Fibroblast of lung (primary cell): ENCODE results near the gene SPG11. TPM values are rescaled to one million over a fixed set of nuclear protein-coding genes. Genes with fewer than 3 reads are reported as not detected.
"Not testable (repeated sequence)": the region's sequence is repeated elsewhere in the genome, so short reads cannot be mapped to it uniquely, and the experiment has no call there.

Experiments used
- DNase-seq, 2 donors: peaks; one replicate each; pipeline versions ENCODE4 v3.0.0 to v3.0.0-alpha.2; 2010; ENCODE audit warnings: low read depth in 2 of 2
- H2AFZ ChIP-seq: 2 replicates; pipeline ENCODE4 v1.5.1; 2012; ENCODE audit warnings: low read length, control low read depth, inconsistent platforms
- H3K27ac ChIP-seq: 2 replicates; pipeline ENCODE4 v1.5.1; 2011; ENCODE audit warnings: low read length, control low read depth; ENCODE audit not compliant: insufficient read depth
- H3K27me3 ChIP-seq: 2 replicates; pipeline ENCODE4 v1.5.1; 2011; ENCODE audit warnings: mild to moderate bottlenecking, low read length; ENCODE audit not compliant: control insufficient read depth, insufficient read depth
- H3K36me3 ChIP-seq: 2 replicates; pipeline ENCODE4 v1.5.1; 2011; ENCODE audit warnings: low read length; ENCODE audit not compliant: control insufficient read depth, insufficient read depth
- H3K4me1 ChIP-seq: 2 replicates; pipeline ENCODE4 v1.5.1; 2011; ENCODE audit warnings: low read length; ENCODE audit not compliant: control insufficient read depth, insufficient read depth; ENCODE audit errors: extremely low read depth
- H3K4me2 ChIP-seq: 2 replicates; pipeline ENCODE4 v1.5.1; 2011; ENCODE audit warnings: low read length, control low read depth; ENCODE audit not compliant: insufficient read depth; ENCODE audit errors: extremely low read depth
- H3K4me3 ChIP-seq, 4 experiments: fragments of 200-600 bp in 1 of 4; sonication (generic) in 1 of 4; replicated peaks in 1 of 4; 2 replicates each; pipeline ENCODE4 v1.5.1; 2011 to 2016; ENCODE audit warnings: low read length in 4 of 4, low read depth in 3 of 4, mild to moderate bottlenecking in 3 of 4, control low read depth in 2 of 4, inconsistent platforms in 1 of 4, mixed read lengths in 1 of 4; ENCODE audit not compliant: insufficient read depth in 1 of 4; ENCODE audit errors: control extremely low read depth in 1 of 4
- H3K79me2 ChIP-seq: 2 replicates; pipeline ENCODE4 v1.5.1; 2012; ENCODE audit warnings: mild to moderate bottlenecking, low read length, inconsistent platforms; ENCODE audit not compliant: control insufficient read depth, insufficient read depth
- H3K9ac ChIP-seq: 2 replicates; pipeline ENCODE4 v1.5.1; 2011; ENCODE audit warnings: mild to moderate bottlenecking, low read length, control low read depth; ENCODE audit not compliant: insufficient read depth
- H3K9me3 ChIP-seq: 2 replicates; pipeline ENCODE4 v1.5.1; 2012; ENCODE audit warnings: low read depth, low read length; ENCODE audit not compliant: control insufficient read depth, insufficient read depth
- H4K20me1 ChIP-seq: 2 replicates; pipeline ENCODE4 v1.5.1; 2011; ENCODE audit warnings: low read length; ENCODE audit not compliant: control insufficient read depth, insufficient read depth; ENCODE audit errors: extremely low read depth
- EZH2 ChIP-seq: IDR thresholded peaks from 2 replicates; pipeline ENCODE4 v1.5.1; 2012; ENCODE audit warnings: low read length, control low read depth, mild to moderate bottlenecking; ENCODE audit errors: missing control alignments
- polyA plus RNA-seq, 2 donors: library from polyadenylated mRNA; depleted of rRNA in 1 of 2; stranded (reverse) in 1 of 2; unstranded in 1 of 2; fragments of >200 nt; gene quantifications; 2 replicates each; pipeline ENCODE4 v1.2.1, GENCODE V29; 2011 to 2012; ENCODE audit warnings: missing spikeins in 1 of 2
- total RNA-seq: library from RNA; depleted of rRNA; stranded (reverse); fragments of >200 nt; gene quantifications from 2 replicates; pipeline ENCODE4 v1.2.1, GENCODE V29; 2014
- TF ChIP-seq, protein P1 (sequence below), 2 donors: IDR thresholded peaks in 1 of 2; conservative IDR thresholded peaks in 1 of 2; 1 replicate in 1 of 2; 2 replicates in 1 of 2; pipeline ENCODE4 v1.5.1; 2011 to 2012; ENCODE audit warnings: low read length in 2 of 2, control low read depth in 1 of 2, inconsistent platforms in 1 of 2, low read depth in 1 of 2, mild to moderate bottlenecking in 1 of 2

The SPG11 gene
- total and polyA plus RNA-seq, 2 donors (not counting 1 experiment from before 2014, with no cell fraction given) = 35.6 to 95.9 TPM

- Histone ChIP-seq H3K27ac (no peak overlapping the region), H2AFZ (no peak overlapping the region), H3K4me1 (no peaks in the 10 kb centered on the region), H3K79me2 (no peaks in the 10 kb centered on the region), H3K27me3 (no peaks in the 10 kb centered on the region), H3K9ac (no peak overlapping the region), H4K20me1 (no peaks in the 10 kb centered on the region), H3K4me2 (no peak overlapping the region), H3K4me3 (no peak overlapping the region), H3K36me3 (peaks cover 21% of the 10 kb centered on the region), H3K9me3 (no peaks in the 10 kb centered on the region)
- DNase-seq = no peak
- no peak for TF ChIP-seq EZH2
- TF ChIP-seq, protein P1, sequence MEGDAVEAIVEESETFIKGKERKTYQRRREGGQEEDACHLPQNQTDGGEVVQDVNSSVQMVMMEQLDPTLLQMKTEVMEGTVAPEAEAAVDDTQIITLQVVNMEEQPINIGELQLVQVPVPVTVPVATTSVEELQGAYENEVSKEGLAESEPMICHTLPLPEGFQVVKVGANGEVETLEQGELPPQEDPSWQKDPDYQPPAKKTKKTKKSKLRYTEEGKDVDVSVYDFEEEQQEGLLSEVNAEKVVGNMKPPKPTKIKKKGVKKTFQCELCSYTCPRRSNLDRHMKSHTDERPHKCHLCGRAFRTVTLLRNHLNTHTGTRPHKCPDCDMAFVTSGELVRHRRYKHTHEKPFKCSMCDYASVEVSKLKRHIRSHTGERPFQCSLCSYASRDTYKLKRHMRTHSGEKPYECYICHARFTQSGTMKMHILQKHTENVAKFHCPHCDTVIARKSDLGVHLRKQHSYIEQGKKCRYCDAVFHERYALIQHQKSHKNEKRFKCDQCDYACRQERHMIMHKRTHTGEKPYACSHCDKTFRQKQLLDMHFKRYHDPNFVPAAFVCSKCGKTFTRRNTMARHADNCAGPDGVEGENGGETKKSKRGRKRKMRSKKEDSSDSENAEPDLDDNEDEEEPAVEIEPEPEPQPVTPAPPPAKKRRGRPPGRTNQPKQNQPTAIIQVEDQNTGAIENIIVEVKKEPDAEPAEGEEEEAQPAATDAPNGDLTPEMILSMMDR (conservative IDR thresholded peaks at IDR 0.05 in 1 of 2, IDR thresholded peaks at IDR 0.05 in 1 of 2; ENCODE audit: low read depth in 1 of 2, low read length in 2 of 2) = no peak
These were observed 97.3 kb downstream of the SPG11 start for GRCh38 chr15:44566155-44566540.

DNA sequence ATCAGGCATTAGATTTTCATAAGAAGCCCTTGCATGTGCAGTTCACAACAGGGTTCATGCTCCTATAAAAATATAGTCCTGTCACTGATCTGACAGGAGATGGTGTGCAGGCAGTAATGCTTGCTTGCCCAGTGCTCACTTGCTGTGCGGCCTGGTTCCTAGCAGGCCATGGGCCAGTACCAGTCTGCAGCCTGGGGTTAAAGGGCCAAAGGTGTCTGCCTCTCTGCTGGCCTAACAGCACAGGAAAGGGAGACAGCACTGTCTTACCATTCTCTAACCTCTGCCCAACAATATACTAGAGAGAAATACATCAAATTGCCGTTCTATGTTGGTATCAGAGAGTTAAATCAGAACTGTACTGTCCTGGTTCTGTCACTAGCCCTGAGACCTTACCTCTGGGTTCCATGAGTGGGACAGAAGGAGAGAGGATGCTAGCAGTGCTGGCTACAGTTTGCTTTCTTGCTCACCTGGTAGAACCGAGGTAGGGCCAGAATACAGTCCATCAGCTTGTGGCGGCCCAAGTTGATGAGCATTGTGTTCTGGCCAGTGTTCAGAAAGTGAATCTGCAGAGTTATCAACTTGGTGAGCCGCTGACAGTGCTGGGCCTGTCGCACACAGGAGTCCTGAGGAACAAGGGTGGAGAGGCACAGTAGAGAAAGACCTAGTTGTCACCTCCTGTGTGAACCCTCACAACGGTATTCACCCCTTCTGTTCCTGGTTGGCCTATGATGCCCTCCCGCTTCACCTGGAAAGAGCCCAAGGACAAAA is 97.9 kb downstream of the SPG11 start:
- H3K4me1 ChIP-seq = no peaks in the 10 kb centered on the region
- no peak overlapping the region for H3K4me3 ChIP-seq
- DNase-seq = no peak
- H2AFZ ChIP-seq = no peak overlapping the region
- H3K4me2 ChIP-seq = no peak overlapping the region
- peaks cover 21% of the 10 kb centered on the region for H3K36me3 ChIP-seq
- TF ChIP-seq, protein P1 (conservative IDR thresholded peaks at IDR 0.05 in 1 of 2, IDR thresholded peaks at IDR 0.05 in 1 of 2; ENCODE audit: low read depth in 1 of 2, low read length in 2 of 2) = no peak
- no peak for TF ChIP-seq EZH2
- no peaks in the 10 kb centered on the region for H3K79me2 ChIP-seq
- H3K27ac ChIP-seq = no peak overlapping the region
- H4K20me1 ChIP-seq = no peaks in the 10 kb centered on the region
- no peaks in the 10 kb centered on the region for H3K9me3 ChIP-seq
- no peak overlapping the region for H3K9ac ChIP-seq
- H3K27me3 ChIP-seq = no peaks in the 10 kb centered on the region

DNA sequence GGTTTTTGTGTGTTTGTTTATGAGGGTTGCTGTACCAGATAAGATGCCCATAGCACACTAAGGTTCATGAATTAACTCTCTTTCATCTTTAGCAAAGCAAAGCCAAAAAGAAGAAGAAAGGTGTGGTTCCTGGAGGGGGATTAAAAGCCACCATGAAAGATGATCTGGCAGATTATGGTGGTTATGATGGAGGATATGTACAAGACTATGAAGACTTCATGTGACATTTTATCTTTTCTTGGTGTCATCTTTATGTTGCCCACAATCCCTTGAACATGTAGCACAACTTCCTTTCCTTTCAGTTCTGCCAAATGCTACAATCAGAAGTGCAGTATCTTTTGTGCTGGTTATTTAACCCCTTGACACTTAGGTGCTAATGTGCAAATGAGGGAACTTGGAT is 102.5 kb downstream of the SPG11 start:
- H3K4me1 ChIP-seq, DNase-seq, H3K4me2 ChIP-seq, H4K20me1 ChIP-seq, H3K27ac ChIP-seq, H3K79me2 ChIP-seq, H3K9ac ChIP-seq, H3K9me3 ChIP-seq, H3K4me3 ChIP-seq, H2AFZ ChIP-seq, H3K27me3 ChIP-seq: not testable (repeated sequence)
- H3K36me3 ChIP-seq = peaks cover 18% of the 10 kb centered on the region
